H1 (cell line): ENCODE data around the gene PIGH. TPM values are rescaled to one million over a fixed set of nuclear protein-coding genes. Genes with fewer than 3 reads are reported as not detected.

ENCODE experiments used
- CHD2 ChIP-seq: IDR thresholded peaks from 2 replicates; pipeline ENCODE4 v1.6.1; 2012; ENCODE audit warnings: low read length, improper control_type of control experiment
- PHF8 ChIP-seq: fragments of 200-600 bp; sonication (generic); conservative IDR thresholded peaks from 2 replicates; pipeline ENCODE4 v1.7.1; 2012; ENCODE audit warnings: low read depth, mild to moderate bottlenecking, inconsistent platforms, low read length, moderate library complexity
- polyA plus RNA-seq, 7 experiments: library from polyadenylated mRNA; depleted of rRNA in 3 of 7; stranded (reverse) in 5 of 7; unstranded in 2 of 7; fragments of >200 nt in 5 of 7; fragments of 200-250 nt in 2 of 7; gene quantifications; 1 replicate in 5 of 7; 2 replicates in 1 of 7; 4 replicates in 1 of 7; pipeline versions ENCODE4 v1.2.1 to v1.2.3, GENCODE V29; 2011 to 2013; ENCODE audit warnings: missing spikeins in 2 of 7, mixed read lengths in 2 of 7
- total RNA-seq: library from RNA; stranded (reverse); fragmentation: NEBNext Ultra II Directional; extraction: Animal tissue kit (Norgen Biotek cat#: 25700); gene quantifications from 2 replicates; pipeline ENCODE4 v1.2.1, GENCODE V29; 2021
- TF ChIP-seq, protein P1 (sequence below): fragments of 300-600 bp; sonication (generic); IDR thresholded peaks from 2 replicates; pipeline ENCODE4 v1.7.1; 2012; ENCODE audit warnings: low read length, moderate library complexity, mild to moderate bottlenecking, inconsistent platforms; ENCODE audit not compliant: insufficient replicate concordance

Gene PIGH
- total and polyA plus RNA-seq, 2 of the 8 experiments (the other 6 are each of a cell fraction or from before 2014, with no cell fraction given) = 7.2 to 8.6 TPM

DNA sequence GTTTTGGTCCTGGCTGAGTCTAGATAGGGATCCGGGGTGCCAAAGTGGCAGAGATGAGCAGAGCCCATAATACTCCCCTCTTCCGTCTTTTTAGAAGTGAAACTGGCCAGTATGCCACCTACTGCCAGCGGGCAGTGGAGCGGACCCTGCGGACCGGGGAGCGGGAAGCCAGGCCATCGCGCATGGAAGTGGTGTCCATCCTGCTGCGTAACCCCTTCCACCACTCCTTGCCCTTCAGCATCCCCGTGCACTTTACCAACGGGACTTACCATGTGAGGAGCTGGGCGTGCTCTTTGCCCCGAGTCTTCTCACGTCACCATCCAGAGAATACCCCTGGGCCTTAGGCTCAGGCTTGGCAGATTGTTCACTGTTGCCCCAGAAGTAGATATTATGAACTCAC, 21.0 kb downstream of the PIGH start (continued):
- TF ChIP-seq, protein P1, sequence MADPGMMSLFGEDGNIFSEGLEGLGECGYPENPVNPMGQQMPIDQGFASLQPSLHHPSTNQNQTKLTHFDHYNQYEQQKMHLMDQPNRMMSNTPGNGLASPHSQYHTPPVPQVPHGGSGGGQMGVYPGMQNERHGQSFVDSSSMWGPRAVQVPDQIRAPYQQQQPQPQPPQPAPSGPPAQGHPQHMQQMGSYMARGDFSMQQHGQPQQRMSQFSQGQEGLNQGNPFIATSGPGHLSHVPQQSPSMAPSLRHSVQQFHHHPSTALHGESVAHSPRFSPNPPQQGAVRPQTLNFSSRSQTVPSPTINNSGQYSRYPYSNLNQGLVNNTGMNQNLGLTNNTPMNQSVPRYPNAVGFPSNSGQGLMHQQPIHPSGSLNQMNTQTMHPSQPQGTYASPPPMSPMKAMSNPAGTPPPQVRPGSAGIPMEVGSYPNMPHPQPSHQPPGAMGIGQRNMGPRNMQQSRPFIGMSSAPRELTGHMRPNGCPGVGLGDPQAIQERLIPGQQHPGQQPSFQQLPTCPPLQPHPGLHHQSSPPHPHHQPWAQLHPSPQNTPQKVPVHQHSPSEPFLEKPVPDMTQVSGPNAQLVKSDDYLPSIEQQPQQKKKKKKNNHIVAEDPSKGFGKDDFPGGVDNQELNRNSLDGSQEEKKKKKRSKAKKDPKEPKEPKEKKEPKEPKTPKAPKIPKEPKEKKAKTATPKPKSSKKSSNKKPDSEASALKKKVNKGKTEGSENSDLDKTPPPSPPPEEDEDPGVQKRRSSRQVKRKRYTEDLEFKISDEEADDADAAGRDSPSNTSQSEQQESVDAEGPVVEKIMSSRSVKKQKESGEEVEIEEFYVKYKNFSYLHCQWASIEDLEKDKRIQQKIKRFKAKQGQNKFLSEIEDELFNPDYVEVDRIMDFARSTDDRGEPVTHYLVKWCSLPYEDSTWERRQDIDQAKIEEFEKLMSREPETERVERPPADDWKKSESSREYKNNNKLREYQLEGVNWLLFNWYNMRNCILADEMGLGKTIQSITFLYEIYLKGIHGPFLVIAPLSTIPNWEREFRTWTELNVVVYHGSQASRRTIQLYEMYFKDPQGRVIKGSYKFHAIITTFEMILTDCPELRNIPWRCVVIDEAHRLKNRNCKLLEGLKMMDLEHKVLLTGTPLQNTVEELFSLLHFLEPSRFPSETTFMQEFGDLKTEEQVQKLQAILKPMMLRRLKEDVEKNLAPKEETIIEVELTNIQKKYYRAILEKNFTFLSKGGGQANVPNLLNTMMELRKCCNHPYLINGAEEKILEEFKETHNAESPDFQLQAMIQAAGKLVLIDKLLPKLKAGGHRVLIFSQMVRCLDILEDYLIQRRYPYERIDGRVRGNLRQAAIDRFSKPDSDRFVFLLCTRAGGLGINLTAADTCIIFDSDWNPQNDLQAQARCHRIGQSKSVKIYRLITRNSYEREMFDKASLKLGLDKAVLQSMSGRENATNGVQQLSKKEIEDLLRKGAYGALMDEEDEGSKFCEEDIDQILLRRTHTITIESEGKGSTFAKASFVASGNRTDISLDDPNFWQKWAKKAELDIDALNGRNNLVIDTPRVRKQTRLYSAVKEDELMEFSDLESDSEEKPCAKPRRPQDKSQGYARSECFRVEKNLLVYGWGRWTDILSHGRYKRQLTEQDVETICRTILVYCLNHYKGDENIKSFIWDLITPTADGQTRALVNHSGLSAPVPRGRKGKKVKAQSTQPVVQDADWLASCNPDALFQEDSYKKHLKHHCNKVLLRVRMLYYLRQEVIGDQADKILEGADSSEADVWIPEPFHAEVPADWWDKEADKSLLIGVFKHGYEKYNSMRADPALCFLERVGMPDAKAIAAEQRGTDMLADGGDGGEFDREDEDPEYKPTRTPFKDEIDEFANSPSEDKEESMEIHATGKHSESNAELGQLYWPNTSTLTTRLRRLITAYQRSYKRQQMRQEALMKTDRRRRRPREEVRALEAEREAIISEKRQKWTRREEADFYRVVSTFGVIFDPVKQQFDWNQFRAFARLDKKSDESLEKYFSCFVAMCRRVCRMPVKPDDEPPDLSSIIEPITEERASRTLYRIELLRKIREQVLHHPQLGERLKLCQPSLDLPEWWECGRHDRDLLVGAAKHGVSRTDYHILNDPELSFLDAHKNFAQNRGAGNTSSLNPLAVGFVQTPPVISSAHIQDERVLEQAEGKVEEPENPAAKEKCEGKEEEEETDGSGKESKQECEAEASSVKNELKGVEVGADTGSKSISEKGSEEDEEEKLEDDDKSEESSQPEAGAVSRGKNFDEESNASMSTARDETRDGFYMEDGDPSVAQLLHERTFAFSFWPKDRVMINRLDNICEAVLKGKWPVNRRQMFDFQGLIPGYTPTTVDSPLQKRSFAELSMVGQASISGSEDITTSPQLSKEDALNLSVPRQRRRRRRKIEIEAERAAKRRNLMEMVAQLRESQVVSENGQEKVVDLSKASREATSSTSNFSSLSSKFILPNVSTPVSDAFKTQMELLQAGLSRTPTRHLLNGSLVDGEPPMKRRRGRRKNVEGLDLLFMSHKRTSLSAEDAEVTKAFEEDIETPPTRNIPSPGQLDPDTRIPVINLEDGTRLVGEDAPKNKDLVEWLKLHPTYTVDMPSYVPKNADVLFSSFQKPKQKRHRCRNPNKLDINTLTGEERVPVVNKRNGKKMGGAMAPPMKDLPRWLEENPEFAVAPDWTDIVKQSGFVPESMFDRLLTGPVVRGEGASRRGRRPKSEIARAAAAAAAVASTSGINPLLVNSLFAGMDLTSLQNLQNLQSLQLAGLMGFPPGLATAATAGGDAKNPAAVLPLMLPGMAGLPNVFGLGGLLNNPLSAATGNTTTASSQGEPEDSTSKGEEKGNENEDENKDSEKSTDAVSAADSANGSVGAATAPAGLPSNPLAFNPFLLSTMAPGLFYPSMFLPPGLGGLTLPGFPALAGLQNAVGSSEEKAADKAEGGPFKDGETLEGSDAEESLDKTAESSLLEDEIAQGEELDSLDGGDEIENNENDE = no peak
- TF ChIP-seq CHD2 (no peak), PHF8 (no peak)
